HEK293 (cell line): Measurements from ENCODE around the gene DOCK3.
A peak's percentile ranks its signal among the peaks of the same experiment; 100 is the strongest.

ENCODE experiments used
- CTCF ChIA-PET: fragments of 350-600 bp; formaldehyde crosslinking; extraction: SDS; loops from one replicate; lab custom pipeline; 2021; ENCODE audit warnings: antibody characterized with exemption; lab: Yijun Ruan, JAX
- POLR2A ChIA-PET: fragments of 300-600 bp; formaldehyde crosslinking; extraction: SDS; loops from one replicate; lab custom pipeline; 2020; ENCODE audit warnings: antibody characterized with exemption, inconsistent platforms; lab: Yijun Ruan, JAX
- H3K27ac ChIP-seq: fragments of 200-500 bp; sonication (Bioruptor generic); 2 replicates; pipeline ENCODE4 v1.5.1; 2014; ENCODE audit warnings: low read depth, low read length, control low read depth, inconsistent platforms; ENCODE audit errors: extremely low read depth
- H3K36me3 ChIP-seq, 2 experiments: fragments of 200-500 bp in 1 of 2; sonication (Bioruptor generic) in 1 of 2; 1 replicate in 1 of 2; 2 replicates in 1 of 2; pipeline ENCODE4 v1.5.1; 2014 to 2017; ENCODE audit warnings: inconsistent platforms in 2 of 2, low read length in 2 of 2; ENCODE audit not compliant: control insufficient read depth in 2 of 2, insufficient read depth in 1 of 2
- H3K4me1 ChIP-seq: fragments of 200-500 bp; sonication (Bioruptor generic); 2 replicates; pipeline ENCODE4 v1.5.1; 2014; ENCODE audit warnings: mild to moderate bottlenecking, low read length, inconsistent platforms; ENCODE audit not compliant: control insufficient read depth, insufficient read depth
- H3K4me3 ChIP-seq: 2 replicates; pipeline ENCODE4 v1.5.1; 2011; ENCODE audit warnings: low read depth, mild to moderate bottlenecking, control low read depth, low read length, moderate library complexity
- H3K9me3 ChIP-seq: fragments of 200-500 bp; sonication (Bioruptor generic); 2 replicates; pipeline ENCODE4 v1.5.1; 2014; ENCODE audit warnings: low read depth, low read length, inconsistent platforms; ENCODE audit not compliant: control insufficient read depth, insufficient read depth
- ATF2 ChIP-seq: fragments of 450-650 bp; formaldehyde crosslinking; IDR thresholded peaks from 2 replicates; pipeline ENCODE4 v1.5.1; 2016; ENCODE audit warnings: missing biosample characterization, missing genetic modification characterization, low read depth
- BCL11A ChIP-seq: fragments of 450-650 bp; formaldehyde crosslinking; IDR thresholded peaks from 2 replicates; pipeline ENCODE4 v1.5.1; 2016; ENCODE audit warnings: low read depth, missing biosample characterization, missing genetic modification characterization
- OVOL3 ChIP-seq: fragments of 450-650 bp; formaldehyde crosslinking; IDR thresholded peaks from 2 replicates; pipeline ENCODE4 v1.5.1; 2016; ENCODE audit warnings: missing biosample characterization, missing genetic modification characterization
- ZNF112 ChIP-seq: fragments of 450-650 bp; formaldehyde crosslinking; IDR thresholded peaks from 2 replicates; pipeline ENCODE4 v1.5.0; 2017; ENCODE audit warnings: missing biosample characterization, missing genetic modification characterization
- ZNF132 ChIP-seq: fragments of 450-650 bp; formaldehyde crosslinking; IDR thresholded peaks from 2 replicates; pipeline ENCODE4 v1.5.1; 2017; ENCODE audit warnings: missing biosample characterization, missing genetic modification characterization, borderline replicate concordance
- ZNF157 ChIP-seq: fragments of 450-650 bp; formaldehyde crosslinking; IDR thresholded peaks from 2 replicates; pipeline ENCODE4 v1.5.1; 2016; ENCODE audit warnings: missing biosample characterization, missing genetic modification characterization
- ZNF169 ChIP-seq: fragments of 450-650 bp; formaldehyde crosslinking; IDR thresholded peaks from 2 replicates; pipeline ENCODE4 v1.5.1; 2016; ENCODE audit warnings: missing biosample characterization, missing genetic modification characterization
- ZNF19 ChIP-seq: fragments of 450-650 bp; formaldehyde crosslinking; IDR thresholded peaks from 2 replicates; pipeline ENCODE4; 2016; ENCODE audit warnings: missing biosample characterization, missing genetic modification characterization, low read depth
- ZNF214 ChIP-seq: fragments of 450-650 bp; formaldehyde crosslinking; IDR thresholded peaks from 2 replicates; pipeline ENCODE4 v1.5.1; 2017; ENCODE audit warnings: missing biosample characterization, mild to moderate bottlenecking, missing genetic modification characterization, borderline replicate concordance
- ZNF223 ChIP-seq: fragments of 450-650 bp; formaldehyde crosslinking; IDR thresholded peaks from 2 replicates; pipeline ENCODE4 v1.5.1; 2016; ENCODE audit warnings: missing biosample characterization, missing genetic modification characterization
- ZNF404 ChIP-seq: fragments of 450-650 bp; formaldehyde crosslinking; IDR thresholded peaks from 2 replicates; pipeline ENCODE4 v1.5.1; 2017; ENCODE audit warnings: missing biosample characterization, missing genetic modification characterization
- ZNF433 ChIP-seq: fragments of 450-650 bp; formaldehyde crosslinking; IDR thresholded peaks from 2 replicates; pipeline ENCODE4 v1.5.1; 2016; ENCODE audit warnings: missing biosample characterization, missing genetic modification characterization, low read depth
- ZNF510 ChIP-seq: fragments of 450-650 bp; formaldehyde crosslinking; IDR thresholded peaks from 2 replicates; pipeline ENCODE4 v1.5.1; 2018; ENCODE audit warnings: mild to moderate bottlenecking, missing genetic modification characterization, missing biosample characterization; ENCODE audit not compliant: insufficient replicate concordance
- ZNF529 ChIP-seq: fragments of 450-650 bp; formaldehyde crosslinking; IDR thresholded peaks from 2 replicates; pipeline ENCODE4 v1.5.1; 2017; ENCODE audit warnings: missing genetic modification characterization, missing biosample characterization; ENCODE audit not compliant: insufficient replicate concordance
- ZNF530 ChIP-seq: fragments of 450-650 bp; formaldehyde crosslinking; IDR thresholded peaks from 2 replicates; pipeline ENCODE4 v1.5.1; 2016; ENCODE audit warnings: low read depth, missing biosample characterization, missing genetic modification characterization
- ZNF549 ChIP-seq: fragments of 450-650 bp; IDR thresholded peaks from 2 replicates; pipeline ENCODE4 v1.5.1; 2018; ENCODE audit warnings: missing biosample characterization, missing genetic modification characterization, mild to moderate bottlenecking, inconsistent platforms, moderate library complexity
- ZNF561 ChIP-seq: fragments of 450-650 bp; IDR thresholded peaks from 2 replicates; pipeline ENCODE4 v1.5.1; 2018; ENCODE audit warnings: missing biosample characterization, missing genetic modification characterization, borderline replicate concordance
- ZNF585B ChIP-seq: fragments of 450-650 bp; formaldehyde crosslinking; IDR thresholded peaks from 2 replicates; pipeline ENCODE4 v1.5.1; 2016; ENCODE audit warnings: missing biosample characterization, missing genetic modification characterization
- ZNF621 ChIP-seq: fragments of 450-650 bp; formaldehyde crosslinking; IDR thresholded peaks from 2 replicates; pipeline ENCODE4 v1.5.1; 2017; ENCODE audit warnings: missing biosample characterization, missing genetic modification characterization
- ZNF624 ChIP-seq: fragments of 450-650 bp; formaldehyde crosslinking; IDR thresholded peaks from 2 replicates; pipeline ENCODE4 v1.5.1; 2017; ENCODE audit warnings: missing biosample characterization, missing genetic modification characterization
- ZNF629 ChIP-seq: fragments of 450-650 bp; formaldehyde crosslinking; IDR thresholded peaks from 2 replicates; pipeline ENCODE4 v1.5.1; 2017; ENCODE audit warnings: missing biosample characterization, missing genetic modification characterization
- ZNF701 ChIP-seq: fragments of 450-650 bp; formaldehyde crosslinking; IDR thresholded peaks from 2 replicates; pipeline ENCODE4 v1.5.1; 2016; ENCODE audit warnings: missing biosample characterization, missing genetic modification characterization
- ZNF768 ChIP-seq: fragments of 450-650 bp; formaldehyde crosslinking; IDR thresholded peaks from 2 replicates; pipeline ENCODE4 v1.5.1; 2018; ENCODE audit warnings: missing biosample characterization, mild to moderate bottlenecking, missing genetic modification characterization
- ZNF785 ChIP-seq: fragments of 450-650 bp; formaldehyde crosslinking; IDR thresholded peaks from 2 replicates; pipeline ENCODE4 v1.5.1; 2016; ENCODE audit warnings: missing biosample characterization, missing genetic modification characterization
- ZNF837 ChIP-seq: fragments of 450-650 bp; formaldehyde crosslinking; IDR thresholded peaks from 2 replicates; pipeline ENCODE4 v1.5.1; 2016; ENCODE audit warnings: missing biosample characterization, missing genetic modification characterization
- TF ChIP-seq, protein P1 (sequence below): fragments of 450-650 bp; formaldehyde crosslinking; IDR thresholded peaks from 2 replicates; pipeline ENCODE4 v1.5.1; 2016; ENCODE audit warnings: missing biosample characterization, missing genetic modification characterization
- TF ChIP-seq, protein P2 (sequence below): fragments of 450-650 bp; formaldehyde crosslinking; IDR thresholded peaks from 2 replicates; pipeline ENCODE4 v1.5.1; 2016; ENCODE audit warnings: missing biosample characterization, missing genetic modification characterization
- TF ChIP-seq, protein P3 (sequence below): fragments of 450-650 bp; IDR thresholded peaks from 2 replicates; pipeline ENCODE4 v1.5.1; 2018; ENCODE audit warnings: missing biosample characterization, missing genetic modification characterization
- TF ChIP-seq, protein P4 (sequence below): fragments of 450-650 bp; formaldehyde crosslinking; IDR thresholded peaks from 2 replicates; pipeline ENCODE4 v1.5.1; 2016; ENCODE audit warnings: missing biosample characterization, missing genetic modification characterization

Gene DOCK3

DNA sequence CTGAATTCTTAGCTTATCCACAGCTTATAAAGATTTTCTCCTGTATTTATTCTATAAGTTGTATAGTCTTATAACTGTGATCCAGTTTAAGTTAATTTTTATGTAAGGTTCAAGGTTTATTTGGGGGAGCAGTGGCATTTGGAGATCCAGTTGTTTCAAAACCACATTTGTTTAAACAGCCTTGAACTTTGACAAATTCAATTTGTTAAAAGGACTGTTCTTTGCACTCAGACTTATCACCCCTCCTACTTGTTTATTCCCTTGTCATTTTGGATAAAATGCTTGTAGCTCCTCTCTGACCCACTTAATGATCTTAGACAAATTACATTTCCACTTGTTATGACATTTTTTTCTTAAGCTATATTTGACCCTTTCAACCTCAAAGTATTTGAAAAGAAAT is 327.8 kb downstream of the DOCK3 start:
- Histone ChIP-seq H3K36me3 (no peaks in the 10 kb centered on the region), H3K27ac (no peak overlapping the region), H3K9me3 (no peaks in the 10 kb centered on the region), H3K4me1 (no peaks in the 10 kb centered on the region), H3K4me3 (no peak overlapping the region)
- TF ChIP-seq BCL11A (tag by site-specific recombination) (no peak), ZNF530 (tag by site-specific recombination) (no peak), ZNF169 (tag by site-specific recombination) (no peak), ZNF529 (tag by site-specific recombination) (no peak), ZNF701 (no peak), ZNF768 (tag by site-specific recombination) (no peak), ZNF621 (tag by site-specific recombination) (no peak), ZNF19 (tag by site-specific recombination) (no peak), ZNF132 (tag by site-specific recombination) (no peak), ZNF837 (tag by site-specific recombination) (no peak), ZNF624 (no peak), ZNF549 (tag by site-specific recombination) (no peak), ZNF785 (no peak), OVOL3 (tag by site-specific recombination) (no peak), ZNF585B (tag by site-specific recombination) (no peak), ZNF433 (tag by site-specific recombination) (no peak)
- TF ChIP-seq, protein P1, sequence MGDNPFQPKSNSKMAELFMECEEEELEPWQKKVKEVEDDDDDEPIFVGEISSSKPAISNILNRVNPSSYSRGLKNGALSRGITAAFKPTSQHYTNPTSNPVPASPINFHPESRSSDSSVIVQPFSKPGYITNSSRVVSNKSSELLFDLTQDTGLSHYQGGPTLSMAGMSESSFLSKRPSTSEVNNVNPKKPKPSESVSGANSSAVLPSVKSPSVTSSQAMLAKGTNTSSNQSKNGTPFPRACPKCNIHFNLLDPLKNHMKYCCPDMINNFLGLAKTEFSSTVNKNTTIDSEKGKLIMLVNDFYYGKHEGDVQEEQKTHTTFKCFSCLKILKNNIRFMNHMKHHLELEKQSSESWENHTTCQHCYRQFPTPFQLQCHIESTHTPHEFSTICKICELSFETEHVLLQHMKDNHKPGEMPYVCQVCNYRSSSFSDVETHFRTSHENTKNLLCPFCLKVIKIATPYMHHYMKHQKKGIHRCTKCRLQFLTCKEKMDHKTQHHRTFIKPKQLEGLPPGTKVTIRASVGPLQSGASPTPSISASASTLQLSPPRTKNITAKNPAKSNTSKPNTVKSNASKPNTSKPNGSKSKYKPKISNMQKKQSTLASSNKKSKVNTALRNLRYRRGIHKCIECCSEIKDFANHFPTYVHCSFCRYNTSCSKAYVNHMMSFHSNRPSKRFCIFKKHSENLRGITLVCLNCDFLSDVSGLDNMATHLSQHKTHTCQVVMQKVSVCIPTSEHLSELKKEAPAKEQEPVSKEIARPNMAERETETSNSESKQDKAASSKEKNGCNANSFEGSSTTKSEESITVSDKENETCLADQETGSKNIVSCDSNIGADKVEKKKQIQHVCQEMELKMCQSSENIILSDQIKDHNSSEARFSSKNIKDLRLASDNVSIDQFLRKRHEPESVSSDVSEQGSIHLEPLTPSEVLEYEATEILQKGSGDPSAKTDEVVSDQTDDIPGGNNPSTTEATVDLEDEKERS (tag by site-specific recombination): no peak
- TF ChIP-seq, protein P2, sequence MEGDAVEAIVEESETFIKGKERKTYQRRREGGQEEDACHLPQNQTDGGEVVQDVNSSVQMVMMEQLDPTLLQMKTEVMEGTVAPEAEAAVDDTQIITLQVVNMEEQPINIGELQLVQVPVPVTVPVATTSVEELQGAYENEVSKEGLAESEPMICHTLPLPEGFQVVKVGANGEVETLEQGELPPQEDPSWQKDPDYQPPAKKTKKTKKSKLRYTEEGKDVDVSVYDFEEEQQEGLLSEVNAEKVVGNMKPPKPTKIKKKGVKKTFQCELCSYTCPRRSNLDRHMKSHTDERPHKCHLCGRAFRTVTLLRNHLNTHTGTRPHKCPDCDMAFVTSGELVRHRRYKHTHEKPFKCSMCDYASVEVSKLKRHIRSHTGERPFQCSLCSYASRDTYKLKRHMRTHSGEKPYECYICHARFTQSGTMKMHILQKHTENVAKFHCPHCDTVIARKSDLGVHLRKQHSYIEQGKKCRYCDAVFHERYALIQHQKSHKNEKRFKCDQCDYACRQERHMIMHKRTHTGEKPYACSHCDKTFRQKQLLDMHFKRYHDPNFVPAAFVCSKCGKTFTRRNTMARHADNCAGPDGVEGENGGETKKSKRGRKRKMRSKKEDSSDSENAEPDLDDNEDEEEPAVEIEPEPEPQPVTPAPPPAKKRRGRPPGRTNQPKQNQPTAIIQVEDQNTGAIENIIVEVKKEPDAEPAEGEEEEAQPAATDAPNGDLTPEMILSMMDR (tag by site-specific recombination): no peak
- TF ChIP-seq, protein P3, sequence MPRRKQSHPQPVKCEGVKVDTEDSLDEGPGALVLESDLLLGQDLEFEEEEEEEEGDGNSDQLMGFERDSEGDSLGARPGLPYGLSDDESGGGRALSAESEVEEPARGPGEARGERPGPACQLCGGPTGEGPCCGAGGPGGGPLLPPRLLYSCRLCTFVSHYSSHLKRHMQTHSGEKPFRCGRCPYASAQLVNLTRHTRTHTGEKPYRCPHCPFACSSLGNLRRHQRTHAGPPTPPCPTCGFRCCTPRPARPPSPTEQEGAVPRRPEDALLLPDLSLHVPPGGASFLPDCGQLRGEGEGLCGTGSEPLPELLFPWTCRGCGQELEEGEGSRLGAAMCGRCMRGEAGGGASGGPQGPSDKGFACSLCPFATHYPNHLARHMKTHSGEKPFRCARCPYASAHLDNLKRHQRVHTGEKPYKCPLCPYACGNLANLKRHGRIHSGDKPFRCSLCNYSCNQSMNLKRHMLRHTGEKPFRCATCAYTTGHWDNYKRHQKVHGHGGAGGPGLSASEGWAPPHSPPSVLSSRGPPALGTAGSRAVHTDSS (tag by site-specific recombination): no peak
- POLR2A ChIA-PET: no interaction called here
- CTCF ChIA-PET: interaction anchor here (0.6 to 1.3 kb wide), 2 partner anchors 23 to 387 kb away, joined by 3 read pairs; no protein-coding TSS in a partner anchor

DNA sequence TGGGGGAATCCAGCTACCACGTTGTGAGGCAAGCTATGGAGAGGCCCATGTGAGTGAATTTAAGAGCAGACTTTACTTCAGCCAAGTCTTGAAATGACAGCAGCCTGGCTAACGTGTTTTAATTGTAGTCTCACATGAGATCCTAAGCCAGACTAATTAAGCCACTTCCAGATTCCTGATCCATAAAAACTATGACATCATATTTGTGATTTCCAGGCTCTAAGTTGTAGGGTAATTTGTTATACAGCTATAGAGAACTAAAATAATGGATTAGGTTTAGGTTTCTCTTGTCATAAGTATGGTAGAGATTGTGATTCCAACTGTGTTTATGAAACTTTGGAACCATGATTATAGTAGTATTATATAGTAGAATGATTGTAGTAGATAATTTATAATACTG is 329.5 kb downstream of the DOCK3 start:
- ChIA-PET CTCF (no interaction called here), POLR2A (no interaction called here)
- no peak overlapping the region for H3K4me3 ChIP-seq
- H3K27ac ChIP-seq: no peak overlapping the region
- no peaks in the 10 kb centered on the region for H3K9me3 ChIP-seq
- no peaks in the 10 kb centered on the region for H3K36me3 ChIP-seq
- no peaks in the 10 kb centered on the region for H3K4me1 ChIP-seq
- TF ChIP-seq ZNF510: no peak
- TF ChIP-seq ZNF223 (tag by site-specific recombination): no peak
- no peak for TF ChIP-seq ZNF768 (tag by site-specific recombination)
- TF ChIP-seq, protein P4, sequence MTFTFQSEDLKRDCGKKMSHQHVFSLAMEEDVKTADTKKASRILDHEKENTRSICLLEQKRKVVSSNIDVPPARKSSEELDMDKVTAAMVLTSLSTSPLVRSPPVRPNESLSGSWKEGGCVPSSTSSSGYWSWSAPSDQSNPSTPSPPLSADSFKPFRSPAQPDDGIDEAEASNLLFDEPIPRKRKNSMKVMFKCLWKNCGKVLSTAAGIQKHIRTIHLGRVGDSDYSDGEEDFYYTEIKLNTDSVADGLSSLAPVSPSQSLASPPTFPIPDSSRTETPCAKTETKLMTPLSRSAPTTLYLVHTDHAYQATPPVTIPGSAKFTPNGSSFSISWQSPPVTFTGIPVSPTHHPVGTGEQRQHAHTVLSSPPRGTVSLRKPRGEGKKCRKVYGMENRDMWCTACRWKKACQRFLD (tag by site-specific recombination): no peak
- no peak for TF ChIP-seq ZNF561 (tag by site-specific recombination)
- 0 out of 2 replicates have a peak, but pooled peaks have one; percentile 29 for TF ChIP-seq ZNF629 (tag by site-specific recombination)
- no peak for TF ChIP-seq ZNF112 (tag by site-specific recombination)
- TF ChIP-seq ZNF529 (tag by site-specific recombination): no peak
- TF ChIP-seq ZNF157: no peak
- TF ChIP-seq ZNF404 (tag by site-specific recombination): no peak
- TF ChIP-seq ATF2 (tag by site-specific recombination): 0 out of 2 replicates have a peak, but pooled peaks have one; percentile 69
- TF ChIP-seq ZNF214 (tag by site-specific recombination): no peak
